Right ventricle myocardium inferior (tissue), 1 donor: ENCODE measurements around the gene LRRIQ3. TPM values are rescaled to one million over a fixed set of nuclear protein-coding genes. Genes with fewer than 3 reads are reported as not detected.

Experiments used
- ATAC-seq: fragments of 200-7000 bp; cut with Tn5 transposase; one replicate; pipeline ENCODE4 v1.9.1; 2020; ENCODE audit warnings: mild to moderate bottlenecking, moderate library complexity
- DNase-seq: peaks from one replicate; pipeline ENCODE4 v3.0.0; 2021; ENCODE audit errors: missing footprints
- intact Hi-C: fragments of 100-400 bp; cut with DNase I; formaldehyde crosslinking; loops from one replicate; pipeline ENCODE4 v1.11.0; 2022
- total RNA-seq: library from RNA; stranded (reverse); fragmentation: NEBNext Ultra II Directional; extraction: Animal tissue kit (Norgen Biotek cat#: 25700); gene quantifications from one replicate; pipeline ENCODE4 v1.2.1, GENCODE V29; 2021
- donor health status: DM: no; HTN: yes; CAD: no; lungs with severe emphysema.

Gene LRRIQ3
- total RNA-seq, 1 donor from 2014 or later, result 0.49 TPM

DNA sequence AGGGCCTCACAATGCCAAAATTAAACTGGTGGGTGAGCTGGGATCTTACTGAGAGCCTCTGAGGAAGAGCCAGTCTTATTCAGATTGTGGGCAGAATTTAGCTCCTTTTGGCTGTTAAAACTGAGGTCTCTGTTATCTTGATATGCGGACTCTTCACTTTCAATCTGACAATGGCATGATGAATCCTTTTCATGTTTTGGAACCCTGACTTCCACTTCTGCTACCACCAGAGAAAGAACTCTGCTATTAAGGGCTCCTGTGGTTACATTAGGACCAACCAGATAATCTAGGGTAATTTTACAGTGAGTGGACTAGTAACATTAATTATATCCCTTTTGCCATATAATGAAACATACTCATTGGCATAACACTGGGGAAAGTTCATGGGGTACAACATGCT is 219.0 kb downstream of the LRRIQ3 start:
- DNase-seq (no peak), ATAC-seq (no peak)
- intact Hi-C loops, result no loop called here

Other genes with a start within 250 kb of the LRRIQ3 start
- gene FPGT, start 66 bp upstream of the LRRIQ3 start, total RNA-seq, result 11.6 TPM
- gene TNNI3K, start 37.2 kb upstream of the LRRIQ3 start, total RNA-seq, result 83.9 TPM